HG02588 (cell line): ENCODE data around the gene PTMA.
"Not testable (repeated sequence)": the region's sequence is repeated elsewhere in the genome, so short reads cannot be mapped to it uniquely, and the experiment has no call there.

Experiments
- ATAC-seq: cut with Tn5 transposase; IDR thresholded peaks from one replicate; pipeline ENCODE4 v1.9.1; 2021; ENCODE audit warnings: mild to moderate bottlenecking, moderate library complexity; ENCODE audit not compliant: unreplicated experiment

The PTMA gene

GRCh38 chr2:231707927-231708772, at the start of gene PTMA:
TSS of gene PTMA (plus strand) at chr2:231708525. CDS start at chr2:231708707, 182 bp downstream.
- peak; percentile 55 for ATAC-seq

GRCh38 chr2:231660073-231660472, 48.3 kb upstream of the PTMA start:
- ATAC-seq = not testable (repeated sequence)

- ATAC-seq = no peak
Measured at GRCh38 chr2:231660860-231661259, 47.5 kb upstream of the PTMA start.

- ATAC-seq = no peak
Measured at GRCh38 chr2:231661422-231662027, 46.8 kb upstream of the PTMA start.

GRCh38 chr2:231662028-231662810, 46.1 kb upstream of the PTMA start:
- ATAC-seq = peak; percentile 63

GRCh38 chr2:231662811-231663457, 45.4 kb upstream of the PTMA start:
- no peak for ATAC-seq

- no peak for ATAC-seq
Measured at GRCh38 chr2:231663458-231664212, 44.7 kb upstream of the PTMA start.

GRCh38 chr2:231664727-231665126, 43.6 kb upstream of the PTMA start:
- ATAC-seq = no peak

GRCh38 chr2:231665245-231666170, 42.8 kb upstream of the PTMA start:
- no peak for ATAC-seq

- ATAC-seq = peak; percentile 51
Measured at GRCh38 chr2:231666171-231667095, 41.9 kb upstream of the PTMA start.

- ATAC-seq = no peak
Measured at GRCh38 chr2:231667096-231667427, 41.3 kb upstream of the PTMA start.

- ATAC-seq = no peak
Measured at GRCh38 chr2:231667496-231667895, 40.8 kb upstream of the PTMA start.

GRCh38 chr2:231668981-231669380, 39.3 kb upstream of the PTMA start:
- ATAC-seq = no peak

GRCh38 chr2:231671270-231672050, 36.9 kb upstream of the PTMA start:
- peak; percentile 44 for ATAC-seq

GRCh38 chr2:231672617-231673347, 35.5 kb upstream of the PTMA start:
- ATAC-seq = peak; percentile 55

GRCh38 chr2:231673348-231673770, 35.0 kb upstream of the PTMA start:
- ATAC-seq = no peak
